T-helper 1 cell treated with Interleukin-12 subunit alpha and Interleukin-12 subunit beta and Interleukin-4 antibody, amounts not matched to agents 30 μg/mL and 1 μg/mL, for 36 hours (primary cell): ENCODE data around the gene CDKN2B-AS1.

Experiments used
- H3K27ac Mint-ChIP-seq: one replicate; pipeline ENCODE4 v1.8.0; 2021; ENCODE audit warnings: mild to moderate bottlenecking, mixed read lengths
- H3K27me3 Mint-ChIP-seq: one replicate; pipeline ENCODE4 v1.8.0; 2021; ENCODE audit warnings: low read depth, mixed read lengths
- H3K36me3 Mint-ChIP-seq: one replicate; pipeline ENCODE4 v1.8.0; 2021; ENCODE audit warnings: low read depth, mixed read lengths
- H3K4me1 Mint-ChIP-seq: one replicate; pipeline ENCODE4 v1.8.0; 2021; ENCODE audit warnings: low read depth, mixed read lengths
- H3K4me3 Mint-ChIP-seq: one replicate; pipeline ENCODE4 v1.8.0; 2021; ENCODE audit warnings: mild to moderate bottlenecking, moderate library complexity, mixed read lengths
- H3K9me3 Mint-ChIP-seq: one replicate; pipeline ENCODE4 v1.8.0; 2021; ENCODE audit warnings: mixed read lengths

The CDKN2B-AS1 gene

DNA sequence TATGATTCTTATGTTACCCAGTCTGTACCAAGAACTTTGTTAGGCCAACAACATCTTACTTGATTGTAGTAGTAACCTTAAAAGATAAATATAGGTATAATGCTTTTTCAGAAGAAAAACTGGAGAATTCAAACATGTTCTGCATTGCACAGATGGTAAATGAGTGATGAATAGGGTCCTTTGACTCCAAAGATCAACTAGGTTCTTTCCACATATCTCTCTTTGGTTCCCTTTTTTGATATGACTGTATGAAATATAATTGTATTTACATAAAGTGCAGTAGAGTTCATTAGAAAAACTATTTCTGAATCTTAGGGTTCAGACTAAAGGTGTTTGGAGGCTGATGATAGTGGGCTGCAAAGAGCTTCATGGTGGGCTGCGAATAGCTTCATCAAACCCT, 165.0 kb downstream of the CDKN2B-AS1 start:
- no peaks in the 10 kb centered on the region for H3K9me3 Mint-ChIP-seq
- H3K36me3 Mint-ChIP-seq: no peaks in the 10 kb centered on the region
- H3K27me3 Mint-ChIP-seq: peaks cover 53% of the 10 kb centered on the region
- H3K4me1 Mint-ChIP-seq: no peaks in the 10 kb centered on the region
- H3K4me3 Mint-ChIP-seq: no peak overlapping the region
- no peak overlapping the region for H3K27ac Mint-ChIP-seq

DNA sequence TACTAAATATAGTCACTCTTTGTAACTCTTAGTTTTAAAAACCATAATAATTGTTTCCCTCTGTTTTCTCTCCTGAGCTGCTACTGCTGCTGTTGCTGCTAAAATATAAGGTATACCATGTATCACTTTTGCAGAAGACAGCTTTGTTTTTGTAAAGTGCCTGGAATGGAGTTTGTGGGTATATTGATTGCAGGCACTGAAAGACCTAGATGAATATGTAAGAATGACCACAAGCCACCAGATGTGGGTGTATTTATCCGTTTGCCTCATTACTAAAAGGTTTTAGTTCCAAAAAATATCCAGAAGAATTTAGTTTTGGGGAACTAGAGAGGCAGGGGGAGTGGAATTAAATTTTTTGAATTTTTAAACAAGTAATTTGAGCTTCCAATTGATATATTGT, 165.6 kb downstream of the CDKN2B-AS1 start:
- Mint-ChIP-seq H3K4me3 (no peak overlapping the region), H3K27me3 (peaks cover 60% of the 10 kb centered on the region)

DNA sequence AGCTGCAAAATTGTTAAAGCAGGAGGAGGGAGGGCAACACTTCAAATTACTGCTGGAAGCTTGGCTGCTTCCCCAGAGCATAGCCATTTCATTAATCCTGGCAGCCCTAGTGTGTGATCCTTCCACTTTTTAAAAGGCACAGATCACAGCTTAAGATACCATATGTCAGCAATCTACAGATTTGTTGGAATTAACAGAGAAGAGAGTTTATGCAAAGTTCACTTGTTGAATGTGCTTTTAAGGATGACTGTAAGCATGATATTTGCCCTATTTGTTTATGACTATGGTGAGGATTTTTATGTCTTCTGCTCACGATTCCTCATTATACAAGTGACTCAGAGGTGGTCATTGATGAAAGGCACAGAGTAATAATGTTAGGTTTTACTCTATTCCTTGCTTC, 170.6 kb downstream of the CDKN2B-AS1 start:
- Mint-ChIP-seq H3K4me3 (no peak overlapping the region), H3K36me3 (no peaks in the 10 kb centered on the region), H3K27ac (no peak overlapping the region), H3K4me1 (no peaks in the 10 kb centered on the region), H3K27me3 (peaks cover 61% of the 10 kb centered on the region), H3K9me3 (no peaks in the 10 kb centered on the region)

More for the DNA sequence above, 165.6 kb downstream of the CDKN2B-AS1 start:
- Mint-ChIP-seq H3K36me3 (no peaks in the 10 kb centered on the region), H3K4me1 (no peaks in the 10 kb centered on the region), H3K9me3 (no peaks in the 10 kb centered on the region), H3K27ac (no peak overlapping the region)

DNA sequence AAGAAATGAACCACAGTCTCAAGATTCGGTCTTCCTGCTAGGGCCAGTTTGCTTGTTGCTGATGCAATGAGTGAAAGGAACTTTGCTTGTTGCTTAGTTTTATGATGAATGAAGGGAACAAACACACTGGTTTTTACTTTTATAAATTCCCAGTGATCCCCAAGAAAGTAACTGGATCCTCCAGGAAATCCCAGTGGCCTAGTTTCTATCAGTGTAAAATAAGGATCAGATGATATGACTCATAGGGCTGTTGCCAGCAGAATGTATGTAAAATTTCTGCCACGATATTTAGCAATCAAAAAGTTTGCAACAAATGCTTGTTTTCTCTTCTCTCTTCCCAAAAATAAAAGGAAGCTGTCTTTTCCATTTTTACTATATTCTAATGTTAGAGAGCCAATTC, 174.7 kb downstream of the CDKN2B-AS1 start:
- peaks cover 43% of the 10 kb centered on the region for H3K27me3 Mint-ChIP-seq
- no peak overlapping the region for H3K27ac Mint-ChIP-seq
- peaks cover 1% of the 10 kb centered on the region for H3K4me1 Mint-ChIP-seq
- no peak overlapping the region for H3K4me3 Mint-ChIP-seq
- H3K36me3 Mint-ChIP-seq: no peaks in the 10 kb centered on the region
- H3K9me3 Mint-ChIP-seq: no peaks in the 10 kb centered on the region

DNA sequence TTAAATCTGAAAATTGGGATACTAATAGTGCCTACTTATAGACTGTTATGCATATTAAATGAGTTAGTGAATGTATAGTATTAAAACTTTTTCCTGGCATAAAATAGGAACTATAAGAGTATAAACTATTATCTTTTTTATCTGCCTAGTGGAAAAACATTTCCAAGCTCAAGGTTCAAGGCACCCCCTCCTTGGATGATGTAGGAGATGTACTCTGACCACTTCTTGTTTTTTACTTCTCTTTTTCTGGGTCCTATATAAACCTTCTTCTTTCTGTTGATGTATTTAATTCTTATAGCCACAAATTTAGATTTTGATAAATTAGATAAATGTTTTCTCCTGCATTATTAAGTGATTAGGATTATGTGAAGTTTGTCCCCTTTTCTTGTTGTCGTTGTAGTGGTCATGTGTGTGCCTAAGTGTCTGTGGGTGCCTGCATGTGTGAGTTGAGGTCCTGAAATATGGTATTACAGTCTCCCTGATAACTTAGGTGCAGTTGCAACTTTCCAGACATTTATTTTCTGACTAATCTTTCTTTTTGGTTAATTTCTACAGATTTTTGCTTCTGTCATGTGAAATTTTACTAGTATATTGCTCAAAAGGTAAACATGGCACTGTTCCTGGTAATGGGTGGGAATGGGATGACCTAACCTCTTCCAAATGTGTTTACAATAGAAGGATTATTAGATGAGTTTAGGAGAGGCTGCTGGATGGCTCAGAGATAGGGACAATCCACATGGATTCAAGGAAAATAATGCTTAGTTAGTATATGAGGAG, 175.3 kb downstream of the CDKN2B-AS1 start:
- Mint-ChIP-seq H3K36me3 (no peaks in the 10 kb centered on the region), H3K4me1 (peaks cover 2% of the 10 kb centered on the region), H3K4me3 (no peak overlapping the region), H3K27me3 (peaks cover 36% of the 10 kb centered on the region), H3K9me3 (no peaks in the 10 kb centered on the region), H3K27ac (no peak overlapping the region)
